ENCODE data around the gene CFHR4. TPM values are rescaled to one million over a fixed set of nuclear protein-coding genes. Genes with fewer than 3 reads are reported as not detected.
A peak's percentile ranks its signal among the peaks of the same experiment; 100 is the strongest.

CFHR4 gene
- total and polyA plus RNA-seq, 2 of the 13 experiments (the other 11 are each of a cell fraction or from before 2014, with no cell fraction given): not detected

DNA sequence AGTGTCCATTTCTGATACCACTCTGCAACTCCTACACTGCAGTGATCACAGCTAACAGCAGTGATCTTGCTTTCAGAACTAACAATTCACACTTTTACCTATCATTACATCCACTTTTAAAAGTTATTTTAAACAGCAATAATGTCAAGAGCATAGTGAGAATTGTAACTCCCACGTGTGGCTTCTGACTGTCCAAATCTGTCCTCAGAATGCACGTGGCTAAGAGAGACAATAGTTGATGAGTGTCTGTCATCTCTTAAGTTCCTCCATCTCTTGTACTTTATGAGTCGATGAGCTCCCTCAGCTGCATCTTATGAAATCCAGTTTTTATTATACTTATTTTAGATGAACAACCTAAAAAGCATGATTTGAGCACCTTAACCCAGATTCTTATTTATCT lies 73.0 kb downstream of the CFHR4 start:
- FAIRE-seq: no peak
- Histone ChIP-seq H3K4me3 (replicated peaks in 1 of 3; ENCODE audit: insufficient read depth in 1 of 3, low read depth in 2 of 3, low read length in 3 of 3) (no peak overlapping the region), H4K20me1 (ENCODE audit: insufficient read depth, low read length) (no peaks in the 10 kb centered on the region), H3K4me2 (ENCODE audit: low read depth, low read length) (no peak overlapping the region), H3K36me3 (replicated peaks in 1 of 2; ENCODE audit: control insufficient read depth in 1 of 2, insufficient read depth in 2 of 2, low read length in 2 of 2) (no peaks in the 10 kb centered on the region), H3K27ac (ENCODE audit: extremely low read length, insufficient read depth, low read length) (no peak overlapping the region), H3K9me3 (ENCODE audit: low read length) (no peaks in the 10 kb centered on the region), H2AFZ (ENCODE audit: low read length) (no peak overlapping the region), H3K9ac (ENCODE audit: insufficient read depth, low read depth, low read length) (no peak overlapping the region), H3K79me2 (ENCODE audit: insufficient read depth, low read length) (no peaks in the 10 kb centered on the region), H3K4me1 (ENCODE audit: insufficient read depth, low read length) (no peaks in the 10 kb centered on the region), H3K27me3 (ENCODE audit: control insufficient read depth in 1 of 2, insufficient read depth in 2 of 2, low read length in 2 of 2) (no peaks in the 10 kb centered on the region)
- POLR2A ChIA-PET: no interaction called here
- DNase-seq (ENCODE audit: low spot score): no peak
- 0% methylated on average over 3 of the region's 3 CpGs for WGBS (ENCODE audit: low lambda C conversion rate)
- BruUV-seq (replicated peaks): no TSS peak
- no peak for ATAC-seq
- CTCF ChIA-PET (ENCODE audit: low intra/inter-chr PET ratio, low total read pairs): no interaction called here
- TF ChIP-seq, protein P1, sequence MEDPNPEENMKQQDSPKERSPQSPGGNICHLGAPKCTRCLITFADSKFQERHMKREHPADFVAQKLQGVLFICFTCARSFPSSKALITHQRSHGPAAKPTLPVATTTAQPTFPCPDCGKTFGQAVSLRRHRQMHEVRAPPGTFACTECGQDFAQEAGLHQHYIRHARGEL (CRISPR knock-in tag; IDR thresholded peaks at IDR 0.05): no peak
- TF ChIP-seq, protein P2, sequence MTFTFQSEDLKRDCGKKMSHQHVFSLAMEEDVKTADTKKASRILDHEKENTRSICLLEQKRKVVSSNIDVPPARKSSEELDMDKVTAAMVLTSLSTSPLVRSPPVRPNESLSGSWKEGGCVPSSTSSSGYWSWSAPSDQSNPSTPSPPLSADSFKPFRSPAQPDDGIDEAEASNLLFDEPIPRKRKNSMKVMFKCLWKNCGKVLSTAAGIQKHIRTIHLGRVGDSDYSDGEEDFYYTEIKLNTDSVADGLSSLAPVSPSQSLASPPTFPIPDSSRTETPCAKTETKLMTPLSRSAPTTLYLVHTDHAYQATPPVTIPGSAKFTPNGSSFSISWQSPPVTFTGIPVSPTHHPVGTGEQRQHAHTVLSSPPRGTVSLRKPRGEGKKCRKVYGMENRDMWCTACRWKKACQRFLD (CRISPR knock-in tag; IDR thresholded peaks at IDR 0.05; ENCODE audit: borderline replicate concordance): no peak
- TF ChIP-seq, protein P3, sequence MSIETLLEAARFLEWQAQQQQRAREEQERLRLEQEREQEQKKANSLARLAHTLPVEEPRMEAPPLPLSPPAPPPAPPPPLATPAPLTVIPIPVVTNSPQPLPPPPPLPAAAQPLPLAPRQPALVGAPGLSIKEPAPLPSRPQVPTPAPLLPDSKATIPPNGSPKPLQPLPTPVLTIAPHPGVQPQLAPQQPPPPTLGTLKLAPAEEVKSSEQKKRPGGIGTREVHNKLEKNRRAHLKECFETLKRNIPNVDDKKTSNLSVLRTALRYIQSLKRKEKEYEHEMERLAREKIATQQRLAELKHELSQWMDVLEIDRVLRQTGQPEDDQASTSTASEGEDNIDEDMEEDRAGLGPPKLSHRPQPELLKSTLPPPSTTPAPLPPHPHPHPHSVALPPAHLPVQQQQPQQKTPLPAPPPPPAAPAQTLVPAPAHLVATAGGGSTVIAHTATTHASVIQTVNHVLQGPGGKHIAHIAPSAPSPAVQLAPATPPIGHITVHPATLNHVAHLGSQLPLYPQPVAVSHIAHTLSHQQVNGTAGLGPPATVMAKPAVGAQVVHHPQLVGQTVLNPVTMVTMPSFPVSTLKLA (IDR thresholded peaks at IDR 0.05): peak; percentile 74
- TF ChIP-seq, protein P4, sequence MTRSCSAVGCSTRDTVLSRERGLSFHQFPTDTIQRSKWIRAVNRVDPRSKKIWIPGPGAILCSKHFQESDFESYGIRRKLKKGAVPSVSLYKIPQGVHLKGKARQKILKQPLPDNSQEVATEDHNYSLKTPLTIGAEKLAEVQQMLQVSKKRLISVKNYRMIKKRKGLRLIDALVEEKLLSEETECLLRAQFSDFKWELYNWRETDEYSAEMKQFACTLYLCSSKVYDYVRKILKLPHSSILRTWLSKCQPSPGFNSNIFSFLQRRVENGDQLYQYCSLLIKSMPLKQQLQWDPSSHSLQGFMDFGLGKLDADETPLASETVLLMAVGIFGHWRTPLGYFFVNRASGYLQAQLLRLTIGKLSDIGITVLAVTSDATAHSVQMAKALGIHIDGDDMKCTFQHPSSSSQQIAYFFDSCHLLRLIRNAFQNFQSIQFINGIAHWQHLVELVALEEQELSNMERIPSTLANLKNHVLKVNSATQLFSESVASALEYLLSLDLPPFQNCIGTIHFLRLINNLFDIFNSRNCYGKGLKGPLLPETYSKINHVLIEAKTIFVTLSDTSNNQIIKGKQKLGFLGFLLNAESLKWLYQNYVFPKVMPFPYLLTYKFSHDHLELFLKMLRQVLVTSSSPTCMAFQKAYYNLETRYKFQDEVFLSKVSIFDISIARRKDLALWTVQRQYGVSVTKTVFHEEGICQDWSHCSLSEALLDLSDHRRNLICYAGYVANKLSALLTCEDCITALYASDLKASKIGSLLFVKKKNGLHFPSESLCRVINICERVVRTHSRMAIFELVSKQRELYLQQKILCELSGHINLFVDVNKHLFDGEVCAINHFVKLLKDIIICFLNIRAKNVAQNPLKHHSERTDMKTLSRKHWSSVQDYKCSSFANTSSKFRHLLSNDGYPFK (CRISPR knock-in tag; IDR thresholded peaks at IDR 0.05; ENCODE audit: borderline replicate concordance): no peak
- no peak for TF ChIP-seq ZNF383 (CRISPR knock-in tag; IDR thresholded peaks at IDR 0.05; ENCODE audit: borderline replicate concordance)
- TF ChIP-seq KAT8 (CRISPR knock-in tag; IDR thresholded peaks at IDR 0.05): no peak
- no peak for TF ChIP-seq TAF1 (CRISPR knock-in tag; IDR thresholded peaks at IDR 0.05)
- intact Hi-C loops (cut with micrococcal nuclease; ENCODE audit: unreplicated experiment): no loop called here
- in situ Hi-C loops (cut with HindIII; ENCODE audit: extremely low pct_ligation_motif_present, low pct_unique_long_range_greater_than_20kb): no loop called here

Other genes starting within 250 kb of the CFHR4 start
- not detected in 2 replicates for gene CFH, start 236.0 kb upstream of the CFHR4 start, total RNA-seq (2016; rRNA removed; fragmentation: Illumina TruSeq; extraction: Trizol)
- gene CFH, start 236.0 kb upstream of the CFHR4 start, polyA plus RNA-seq (2011; rRNA removed): 0.03 TPM in 1 of 2 replicates, not detected in the other
- gene CFHR3, start 113.2 kb upstream of the CFHR4 start, total RNA-seq (2016; rRNA removed; fragmentation: Illumina TruSeq; extraction: Trizol): not detected in 2 replicates
- gene CFHR3, start 113.2 kb upstream of the CFHR4 start, polyA plus RNA-seq (2011; rRNA removed): not detected in 2 replicates
- gene CFHR1, start 68.3 kb upstream of the CFHR4 start, total RNA-seq (2016; rRNA removed; fragmentation: Illumina TruSeq; extraction: Trizol): not detected in 2 replicates
- not detected in 2 replicates for gene CFHR1, start 68.3 kb upstream of the CFHR4 start, polyA plus RNA-seq (2011; rRNA removed)
- gene CFHR2, start 55.7 kb downstream of the CFHR4 start, total RNA-seq (2016; rRNA removed; fragmentation: Illumina TruSeq; extraction: Trizol): not detected in 2 replicates
- 0.08 TPM in 1 of 2 replicates, not detected in the other for gene CFHR2, start 55.7 kb downstream of the CFHR4 start, polyA plus RNA-seq (2011; rRNA removed)
- gene CFHR5, start 89.5 kb downstream of the CFHR4 start, total RNA-seq (2016; rRNA removed; fragmentation: Illumina TruSeq; extraction: Trizol): not detected in 2 replicates
- not detected in 2 replicates for gene CFHR5, start 89.5 kb downstream of the CFHR4 start, polyA plus RNA-seq (2011; rRNA removed)
- 1.9 and 2.7 TPM in 2 replicates for gene F13B, start 179.2 kb downstream of the CFHR4 start, total RNA-seq (2016; rRNA removed; fragmentation: Illumina TruSeq; extraction: Trizol)
- gene F13B, start 179.2 kb downstream of the CFHR4 start, polyA plus RNA-seq (2011; rRNA removed): 0.41 and 1.1 TPM in 2 replicates

Data from HepG2 (cell line).